Stimulated activated CD8-positive, alpha-beta memory T cell treated with anti-CD3 and anti-CD28 coated beads, Interleukin-7, amount 100 ng/mL, for 4 hours (primary cell): ENCODE results near the gene ZNF384.

Source experiments
- DNase-seq, 2 donors: peaks; one replicate each; pipeline ENCODE4 v3.0.0-alpha.2; 2020; ENCODE audit warnings: low read depth in 2 of 2

ZNF384 gene

DNA sequence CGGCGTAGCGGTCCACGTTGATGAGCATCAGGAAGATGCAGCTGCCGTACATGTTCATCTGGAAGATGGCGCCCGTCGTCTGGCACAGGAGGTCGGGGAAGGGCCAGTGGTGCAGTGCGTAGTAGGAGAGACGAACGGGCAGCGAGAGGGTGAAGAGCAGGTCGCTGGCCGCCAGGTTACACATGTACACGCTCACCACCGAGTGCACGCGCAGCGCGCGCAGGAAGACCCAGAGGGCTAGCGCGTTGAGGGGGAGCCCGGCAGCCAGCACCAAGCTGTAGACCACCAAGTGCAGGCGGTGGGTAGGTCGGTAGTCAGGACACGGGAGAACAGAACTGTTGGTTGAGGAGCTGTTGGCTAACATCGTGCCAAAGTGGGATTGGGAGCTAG is 68.3 kb downstream of the ZNF384 start:
- DNase-seq, result no peak

DNA sequence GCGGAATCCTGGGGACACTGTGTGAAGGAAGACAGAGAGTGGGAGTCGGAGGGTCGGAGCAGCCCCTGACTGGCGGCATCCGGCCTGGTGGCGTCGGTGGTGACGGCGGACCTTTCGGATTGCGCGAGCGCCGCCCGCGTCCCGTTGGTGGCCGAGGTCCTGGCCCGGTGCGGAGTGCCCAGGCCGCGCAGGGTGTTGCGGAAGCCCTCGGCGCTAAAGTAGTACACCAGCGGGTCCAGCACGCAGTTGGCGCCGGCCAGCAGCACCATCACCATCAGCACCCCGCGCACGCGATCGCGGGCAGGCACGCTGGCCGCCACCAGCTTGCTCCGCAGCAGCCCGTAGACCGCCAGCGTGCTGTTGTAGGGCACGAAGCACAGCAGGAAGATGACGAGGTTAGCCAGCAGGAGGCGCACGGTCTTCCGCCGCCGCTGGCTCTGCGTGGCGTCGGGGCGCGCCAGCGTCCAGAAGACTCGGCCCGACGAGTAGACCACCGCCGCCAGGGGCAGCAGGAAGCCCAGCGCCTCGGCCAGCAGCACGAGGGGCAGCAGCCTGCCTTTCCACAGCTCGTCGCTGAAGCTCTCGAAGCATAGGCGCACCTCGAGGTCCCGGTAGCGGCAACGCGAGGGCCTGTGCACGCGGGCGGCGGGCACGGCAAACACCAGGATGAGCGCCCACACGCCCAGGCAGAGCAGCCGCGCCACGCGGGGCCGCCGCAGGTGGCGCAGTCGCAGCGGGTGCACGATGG is 68.9 kb downstream of the ZNF384 start:
- peak in 1 of 2 donors; percentile 30 for DNase-seq

DNA sequence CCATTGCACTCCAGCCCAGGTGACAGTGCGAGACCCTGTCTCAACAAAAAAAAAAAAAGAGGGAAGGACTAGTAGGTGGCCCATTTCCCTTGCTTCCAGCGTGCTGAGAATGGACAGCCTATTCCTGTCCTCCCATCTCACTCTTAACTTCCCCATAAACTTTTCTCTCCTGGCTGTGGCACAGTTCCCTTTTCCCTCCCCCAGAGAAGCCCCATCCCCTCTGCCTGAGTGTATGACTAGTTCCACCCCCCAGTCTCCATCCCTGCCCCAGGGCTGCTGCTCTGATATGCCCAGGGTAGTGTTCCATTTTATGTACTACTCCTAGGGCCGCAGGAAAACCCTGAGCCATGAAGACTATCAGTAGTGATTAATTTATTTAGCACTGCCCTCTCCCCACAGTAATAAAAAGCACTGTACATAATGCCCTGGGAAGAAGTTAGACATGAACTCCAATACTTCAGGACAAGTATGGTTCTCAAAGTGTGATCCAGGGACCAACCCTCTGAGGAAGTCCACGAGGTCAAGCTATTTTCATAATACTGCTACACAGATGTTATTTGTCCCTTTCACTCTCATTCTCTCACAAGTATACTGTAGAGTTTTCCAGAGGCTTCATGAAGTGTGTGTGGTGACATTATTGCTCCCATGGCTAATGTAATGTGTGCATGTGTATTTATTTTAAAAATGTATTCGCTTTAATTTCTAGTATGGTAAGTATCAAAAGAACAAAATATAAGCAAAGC is 70.5 kb downstream of the ZNF384 start:
- no peak for DNase-seq
